ENCODE data around the gene NFATC2IP.
A peak's percentile ranks its signal among the peaks of the same experiment; 100 is the strongest.
"Not testable (repeated sequence)": the region's sequence is repeated elsewhere in the genome, so short reads cannot be mapped to it uniquely, and the experiment has no call there.

The NFATC2IP gene

DNA sequence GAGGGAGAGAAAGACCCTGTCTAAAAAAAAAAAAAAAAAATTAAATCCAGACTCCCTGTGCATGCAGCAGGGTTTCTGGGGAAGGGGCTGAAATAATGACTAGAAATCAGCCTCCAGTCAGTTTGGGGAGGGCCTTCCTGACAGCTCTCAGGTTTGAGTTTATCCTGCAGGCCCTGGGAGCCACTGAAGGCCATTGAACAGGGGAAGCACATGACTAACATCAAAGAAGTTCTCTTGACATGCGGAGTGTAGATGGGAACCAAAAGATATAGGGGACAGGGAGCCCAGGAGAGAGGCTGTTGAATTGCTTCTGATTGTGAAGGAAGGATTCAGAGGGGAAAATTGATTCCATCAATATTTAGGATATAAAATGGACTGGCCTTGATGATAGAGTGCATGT, 22.9 kb upstream of the NFATC2IP start:
- DNase-seq, result no peak

DNA sequence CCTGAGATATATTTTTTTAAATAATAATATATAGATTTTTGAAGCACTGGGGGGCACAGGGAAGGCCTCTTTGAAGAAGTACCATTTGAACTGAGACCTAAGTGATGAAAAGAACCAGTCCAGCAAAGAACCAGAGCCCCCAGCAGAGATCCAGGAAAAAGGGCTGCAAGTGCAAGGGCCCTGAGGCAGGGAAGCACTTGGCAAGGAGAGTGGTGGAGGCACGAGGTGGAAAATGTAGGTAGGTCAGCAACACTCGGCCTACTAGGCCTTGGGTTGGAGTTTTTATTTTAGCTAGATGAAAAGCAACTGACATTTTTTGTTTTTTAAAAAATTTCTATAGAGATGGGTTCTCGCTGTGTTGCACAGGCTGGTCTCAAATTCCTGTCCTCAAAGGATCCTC, 20.5 kb upstream of the NFATC2IP start:
- no peak for DNase-seq

DNA sequence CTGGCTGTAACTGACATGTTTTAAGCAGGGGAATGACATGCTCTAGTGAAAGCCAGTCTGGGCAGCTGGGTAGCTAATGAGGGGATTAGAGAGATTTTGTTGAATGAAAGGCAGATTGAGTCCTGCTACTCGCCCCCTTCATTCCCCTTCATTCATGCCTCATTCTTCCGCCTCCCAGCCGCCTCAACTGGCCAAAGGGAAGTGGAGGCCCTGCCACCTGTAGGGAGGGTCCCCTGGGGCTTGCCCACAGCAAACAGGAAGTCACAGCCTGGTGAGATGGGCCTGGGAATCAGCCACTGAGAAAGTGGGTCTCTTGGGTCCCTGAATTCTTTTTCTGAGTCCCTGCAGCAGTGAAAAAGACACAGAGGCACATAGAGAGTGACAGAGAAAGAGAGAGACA, 20.1 kb upstream of the NFATC2IP start:
- DNase-seq, result no peak

DNA sequence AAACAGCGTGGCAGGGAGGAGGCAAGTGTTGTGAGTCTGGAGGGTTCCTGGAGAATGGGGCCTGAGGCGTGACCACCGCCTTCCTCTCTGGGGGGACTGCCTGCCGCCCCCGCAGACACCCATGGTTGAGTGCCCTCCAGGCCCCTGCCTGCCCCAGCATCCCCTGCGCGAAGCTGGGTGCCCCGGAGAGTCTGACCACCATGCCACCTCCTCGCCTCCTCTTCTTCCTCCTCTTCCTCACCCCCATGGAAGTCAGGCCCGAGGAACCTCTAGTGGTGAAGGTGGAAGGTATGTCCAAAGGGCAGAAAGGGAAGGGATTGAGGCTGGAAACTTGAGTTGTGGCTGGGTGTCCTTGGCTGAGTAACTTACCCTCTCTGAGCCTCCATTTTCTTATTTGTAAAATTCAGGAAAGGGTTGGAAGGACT, 18.9 kb upstream of the NFATC2IP start, which contains the start of gene CD19:
Gene CD19, plus strand, starts transcription at position 171 of the 425 bp plus-strand sequence. Its CDS starts 30 bp downstream, at position 201.
- no peak for DNase-seq

DNA sequence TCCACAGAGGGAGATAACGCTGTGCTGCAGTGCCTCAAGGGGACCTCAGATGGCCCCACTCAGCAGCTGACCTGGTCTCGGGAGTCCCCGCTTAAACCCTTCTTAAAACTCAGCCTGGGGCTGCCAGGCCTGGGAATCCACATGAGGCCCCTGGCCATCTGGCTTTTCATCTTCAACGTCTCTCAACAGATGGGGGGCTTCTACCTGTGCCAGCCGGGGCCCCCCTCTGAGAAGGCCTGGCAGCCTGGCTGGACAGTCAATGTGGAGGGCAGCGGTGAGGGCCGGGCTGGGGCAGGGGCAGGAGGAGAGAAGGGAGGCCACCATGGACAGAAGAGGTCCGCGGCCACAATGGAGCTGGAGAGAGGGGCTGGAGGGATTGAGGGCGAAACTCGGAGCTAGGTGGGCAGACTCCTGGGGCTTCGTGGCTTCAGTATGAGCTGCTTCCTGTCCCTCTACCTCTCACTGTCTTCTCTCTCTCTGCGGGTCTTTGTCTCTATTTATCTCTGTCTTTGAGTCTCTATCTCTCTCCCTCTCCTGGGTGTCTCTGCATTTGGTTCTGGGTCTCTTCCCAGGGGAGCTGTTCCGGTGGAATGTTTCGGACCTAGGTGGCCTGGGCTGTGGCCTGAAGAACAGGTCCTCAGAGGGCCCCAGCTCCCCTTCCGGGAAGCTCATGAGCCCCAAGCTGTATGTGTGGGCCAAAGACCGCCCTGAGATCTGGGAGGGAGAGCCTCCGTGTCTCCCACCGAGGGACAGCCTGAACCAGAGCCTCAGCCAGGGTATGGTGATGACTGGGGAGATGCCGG, 18.2 kb upstream of the NFATC2IP start:
- DNase-seq, result no peak

DNA sequence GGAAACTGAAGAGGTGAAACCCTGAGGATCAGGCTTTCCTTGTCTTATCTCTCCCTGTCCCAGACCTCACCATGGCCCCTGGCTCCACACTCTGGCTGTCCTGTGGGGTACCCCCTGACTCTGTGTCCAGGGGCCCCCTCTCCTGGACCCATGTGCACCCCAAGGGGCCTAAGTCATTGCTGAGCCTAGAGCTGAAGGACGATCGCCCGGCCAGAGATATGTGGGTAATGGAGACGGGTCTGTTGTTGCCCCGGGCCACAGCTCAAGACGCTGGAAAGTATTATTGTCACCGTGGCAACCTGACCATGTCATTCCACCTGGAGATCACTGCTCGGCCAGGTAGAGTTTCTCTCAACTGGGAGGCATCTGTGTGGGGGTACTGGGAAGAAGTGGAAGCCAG, 17.6 kb upstream of the NFATC2IP start:
- no peak for DNase-seq

DNA sequence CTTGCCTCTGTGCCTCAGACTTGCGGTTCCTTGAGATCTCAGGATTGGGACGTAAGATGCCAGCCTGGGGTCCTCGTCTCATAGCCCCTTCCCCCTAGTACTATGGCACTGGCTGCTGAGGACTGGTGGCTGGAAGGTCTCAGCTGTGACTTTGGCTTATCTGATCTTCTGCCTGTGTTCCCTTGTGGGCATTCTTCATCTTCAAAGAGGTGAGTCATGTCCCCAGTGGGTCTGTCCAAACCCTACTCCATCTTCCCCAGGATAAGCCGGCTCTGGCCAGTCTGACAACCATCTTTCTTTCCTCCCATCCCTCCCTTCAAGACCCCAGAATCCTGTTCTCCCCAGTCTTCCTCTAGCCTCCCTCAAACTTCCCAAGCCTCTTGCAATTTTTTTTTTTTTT, 15.4 kb upstream of the NFATC2IP start:
- DNase-seq, result no peak

DNA sequence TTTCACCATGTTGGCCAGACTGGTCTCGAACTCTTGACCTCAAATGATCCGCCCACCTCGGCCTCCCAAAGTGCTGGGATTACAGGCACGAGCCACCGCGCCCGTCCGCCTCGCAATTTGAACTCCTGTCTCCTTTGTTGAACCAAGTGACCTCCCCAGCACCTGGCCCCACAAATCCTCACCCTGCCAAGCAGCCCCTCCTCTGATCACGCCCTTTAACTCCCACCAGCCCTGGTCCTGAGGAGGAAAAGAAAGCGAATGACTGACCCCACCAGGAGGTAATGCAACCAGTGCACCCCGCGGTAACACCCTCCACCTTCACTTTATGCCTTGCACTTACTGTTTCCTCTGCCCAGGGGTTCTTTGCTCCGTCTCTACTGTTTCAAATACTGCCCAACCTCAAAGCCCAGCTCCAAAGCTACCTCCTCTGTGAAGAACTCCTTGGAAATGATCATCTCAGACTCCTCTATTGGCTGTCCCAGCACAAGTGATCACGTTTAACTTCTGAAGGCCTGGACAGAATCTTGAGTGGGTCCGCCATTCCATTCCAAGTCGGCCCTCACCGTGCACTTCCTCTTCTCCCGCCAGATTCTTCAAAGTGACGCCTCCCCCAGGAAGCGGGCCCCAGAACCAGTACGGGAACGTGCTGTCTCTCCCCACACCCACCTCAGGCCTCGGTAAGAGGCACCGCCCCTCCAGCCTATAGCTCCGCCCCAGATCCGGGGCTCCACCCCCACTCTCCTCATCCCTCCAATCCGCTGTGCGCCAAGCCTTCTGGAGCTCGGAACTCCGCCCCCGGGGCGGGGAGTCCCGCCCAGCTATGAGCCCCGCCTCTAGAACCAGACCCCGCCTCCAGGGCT, 14.6 kb upstream of the NFATC2IP start:
- peak in 1 of 2 experiments; percentile 22 for DNase-seq

DNA sequence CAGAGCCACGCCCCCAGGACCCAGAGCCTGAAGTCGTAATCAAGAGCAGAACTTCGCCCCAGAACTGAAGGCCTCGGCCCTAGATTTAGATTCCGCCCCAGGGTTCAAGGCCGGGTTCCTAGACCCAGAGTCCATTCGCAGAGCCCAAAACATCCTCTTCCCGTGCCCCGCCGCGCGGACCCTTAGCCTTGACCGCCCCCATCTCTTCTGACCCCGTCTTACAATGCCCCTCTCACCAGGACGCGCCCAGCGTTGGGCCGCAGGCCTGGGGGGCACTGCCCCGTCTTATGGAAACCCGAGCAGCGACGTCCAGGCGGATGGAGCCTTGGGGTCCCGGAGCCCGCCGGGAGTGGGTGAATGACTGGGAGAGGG, 14.0 kb upstream of the NFATC2IP start:
- DNase-seq, result no peak

DNA sequence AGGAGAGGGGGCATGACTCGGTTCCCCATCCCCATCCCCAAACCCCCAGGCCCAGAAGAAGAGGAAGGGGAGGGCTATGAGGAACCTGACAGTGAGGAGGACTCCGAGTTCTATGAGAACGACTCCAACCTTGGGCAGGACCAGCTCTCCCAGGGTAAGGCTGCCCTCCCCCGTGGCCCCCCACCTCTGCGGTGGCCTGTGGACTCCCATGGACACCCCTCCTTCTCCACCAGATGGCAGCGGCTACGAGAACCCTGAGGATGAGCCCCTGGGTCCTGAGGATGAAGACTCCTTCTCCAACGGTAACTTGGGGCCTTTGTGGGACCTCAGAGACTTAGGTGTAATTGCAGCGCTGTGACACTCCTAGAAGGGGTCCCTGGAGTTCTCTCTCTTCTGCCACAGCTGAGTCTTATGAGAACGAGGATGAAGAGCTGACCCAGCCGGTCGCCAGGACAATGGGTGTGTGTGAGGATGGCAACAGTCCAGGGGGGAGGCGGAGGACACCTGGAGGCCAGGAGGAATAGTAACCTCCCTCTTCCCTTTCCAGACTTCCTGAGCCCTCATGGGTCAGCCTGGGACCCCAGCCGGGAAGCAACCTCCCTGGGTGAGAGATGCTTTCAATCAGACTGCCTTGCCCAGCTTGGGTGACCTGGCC, 13.4 kb upstream of the NFATC2IP start:
- DNase-seq, result no peak

DNA sequence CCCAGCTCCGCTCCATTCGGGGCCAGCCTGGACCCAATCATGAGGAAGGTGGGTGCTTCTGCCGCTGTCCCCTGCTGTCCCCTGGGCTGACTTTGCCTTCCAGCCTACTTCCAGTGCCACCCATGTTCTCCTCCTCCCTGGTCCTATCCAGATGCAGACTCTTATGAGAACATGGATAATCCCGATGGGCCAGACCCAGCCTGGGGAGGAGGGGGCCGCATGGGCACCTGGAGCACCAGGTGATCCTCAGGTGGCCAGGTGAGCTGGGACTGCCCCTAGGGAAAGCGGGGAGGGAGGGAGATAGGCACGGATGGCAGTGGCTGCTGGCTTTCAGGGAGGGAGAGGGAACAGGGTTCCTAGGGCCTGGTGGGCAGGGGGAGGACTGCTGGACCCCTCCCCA, 12.0 kb upstream of the NFATC2IP start:
- DNase-seq, result no peak

DNA sequence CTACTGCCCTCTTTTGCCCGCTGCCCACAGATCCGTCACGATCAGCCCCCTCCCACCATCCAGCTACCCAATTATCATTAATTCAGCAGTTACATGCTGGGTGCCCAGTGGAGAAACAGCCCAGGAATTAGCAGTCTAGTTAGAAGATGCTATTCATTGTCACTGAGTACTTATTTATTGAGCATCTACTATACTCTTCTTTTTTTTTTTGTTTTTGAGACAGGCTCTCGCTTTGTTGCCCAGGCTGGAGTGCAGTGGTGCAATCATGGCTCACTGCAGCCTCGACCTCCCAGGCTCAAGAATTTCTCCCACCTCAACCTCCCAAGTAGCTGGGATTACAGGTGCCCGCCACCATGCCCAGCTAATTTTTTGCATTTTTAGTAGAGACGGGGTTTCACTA, 10.9 kb upstream of the NFATC2IP start:
- not testable (repeated sequence) for DNase-seq

DNA sequence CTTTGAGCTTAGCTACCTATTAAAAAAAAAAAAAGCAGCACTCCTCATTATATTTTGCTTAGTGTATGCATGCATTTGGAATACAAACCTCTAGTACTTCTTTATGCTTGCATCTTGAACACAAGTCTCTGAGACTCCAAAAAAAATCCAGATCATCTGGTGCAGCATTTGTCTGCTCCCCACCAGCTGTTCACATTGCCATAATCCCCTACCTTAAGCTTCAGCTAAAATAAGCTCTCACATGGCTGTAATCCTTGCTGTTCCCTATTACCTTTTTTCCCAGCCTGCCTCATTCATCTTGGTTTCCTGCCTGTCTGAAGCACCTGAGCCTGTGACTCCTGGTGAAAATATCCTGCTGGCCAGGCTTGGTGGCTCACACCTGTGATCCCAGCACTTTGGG, 7.5 kb upstream of the NFATC2IP start:
- DNase-seq, result no peak

DNA sequence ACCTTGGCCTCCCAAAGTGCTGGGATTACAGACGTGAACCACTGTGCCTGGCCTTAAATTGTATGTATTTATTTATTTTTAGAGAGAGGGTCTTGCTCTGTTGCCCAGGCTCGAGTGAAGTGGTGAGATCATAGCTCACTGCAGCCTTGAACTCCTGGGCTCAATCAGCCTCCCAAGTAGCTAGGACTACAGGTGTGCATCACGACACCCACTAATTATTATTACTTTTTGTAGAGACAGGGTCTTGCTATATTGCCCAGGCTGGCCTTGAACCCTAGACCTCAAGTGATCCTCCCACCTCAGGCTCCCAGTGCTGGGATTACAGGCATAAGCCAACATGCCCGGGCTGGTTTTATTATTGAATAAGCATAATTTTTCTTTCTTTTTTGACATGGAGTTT, 4.1 kb upstream of the NFATC2IP start:
- no peak for DNase-seq

DNA sequence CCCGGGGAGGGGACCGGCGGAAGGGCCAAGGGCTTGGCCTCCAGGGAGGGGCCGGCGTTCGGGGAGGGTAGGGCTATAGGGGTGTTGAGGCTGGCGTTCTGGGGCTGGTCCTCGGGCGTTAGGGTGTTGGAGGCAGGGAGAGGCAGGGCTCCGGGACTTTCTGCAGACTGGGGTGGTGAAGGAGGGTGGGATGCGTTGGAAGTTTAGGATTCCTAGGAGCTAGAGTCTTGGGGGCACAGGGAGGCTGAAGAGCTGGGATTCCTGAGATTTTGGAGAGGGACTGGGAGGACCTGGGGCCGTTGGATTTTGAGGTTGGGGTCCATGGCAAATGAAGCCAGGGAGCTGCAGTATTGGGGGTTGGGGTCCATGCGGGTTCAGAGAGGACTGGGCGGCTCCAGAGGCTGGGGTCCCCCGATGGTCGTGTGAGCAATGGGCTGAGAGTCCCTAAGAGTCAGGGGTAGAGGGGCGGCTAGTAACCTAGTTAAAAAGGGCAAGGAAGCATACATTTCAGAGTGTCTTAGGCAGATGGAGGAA, 740 bp downstream of the NFATC2IP start:
- no peak for DNase-seq

DNA sequence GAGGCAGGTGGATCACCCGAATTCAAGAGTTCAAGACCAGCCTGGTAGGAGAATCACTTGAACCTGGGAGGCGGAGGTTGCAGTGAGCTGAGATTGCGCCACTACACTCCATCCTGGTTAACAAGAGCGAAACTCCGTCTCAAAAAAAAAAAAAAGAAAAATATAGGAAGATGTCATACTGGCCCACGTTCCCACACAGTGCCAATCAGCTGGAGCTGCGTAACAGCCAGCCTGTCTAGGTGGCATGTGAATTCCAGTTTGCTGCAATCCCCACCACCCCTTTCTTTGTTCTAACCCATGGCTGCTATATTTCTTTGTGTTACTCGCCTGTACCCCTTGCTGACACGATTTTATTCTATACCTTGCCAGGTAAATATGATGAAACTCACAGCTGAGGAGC, 7.5 kb downstream of the NFATC2IP start:
- DNase-seq, result no peak

DNA sequence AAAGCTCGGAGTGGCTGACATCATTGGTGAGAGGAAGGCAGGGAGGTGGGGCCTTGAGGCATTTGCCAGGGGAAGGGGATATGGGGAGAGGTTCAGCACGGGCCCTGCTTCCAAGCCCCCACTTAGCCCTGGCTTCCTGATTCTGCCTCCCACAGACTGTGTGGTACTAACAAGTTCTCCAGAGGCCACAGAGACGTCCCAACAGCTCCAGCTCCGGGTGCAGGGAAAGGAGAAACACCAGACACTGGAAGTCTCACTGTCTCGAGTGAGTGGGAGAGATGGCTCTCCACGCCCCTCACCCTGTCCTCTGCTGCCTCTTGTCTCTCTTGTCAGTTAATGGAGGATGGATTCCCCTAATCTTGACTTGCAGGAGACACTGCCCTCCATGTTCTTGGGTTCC, 8.1 kb downstream of the NFATC2IP start:
- no peak for DNase-seq

DNA sequence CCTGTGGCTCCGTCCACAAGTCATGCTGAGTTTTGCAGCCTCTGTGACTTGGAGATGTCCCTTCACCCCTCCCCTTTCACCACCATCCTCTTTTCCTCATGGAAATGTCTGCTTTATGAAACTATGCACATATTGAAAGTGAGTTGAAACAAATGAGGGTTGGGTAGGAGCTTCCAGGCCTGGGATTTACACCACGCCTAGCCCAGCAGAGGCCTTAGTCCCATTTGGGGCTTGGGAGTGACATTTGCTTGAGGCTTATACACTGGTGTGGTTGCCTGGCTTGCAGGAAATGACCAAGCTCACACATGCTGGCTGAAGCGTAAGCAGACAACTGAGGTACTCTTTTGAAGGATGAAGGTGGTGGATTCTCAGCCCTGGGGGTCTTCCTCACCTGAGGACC, 13.3 kb downstream of the NFATC2IP start:
- no peak for DNase-seq

DNA sequence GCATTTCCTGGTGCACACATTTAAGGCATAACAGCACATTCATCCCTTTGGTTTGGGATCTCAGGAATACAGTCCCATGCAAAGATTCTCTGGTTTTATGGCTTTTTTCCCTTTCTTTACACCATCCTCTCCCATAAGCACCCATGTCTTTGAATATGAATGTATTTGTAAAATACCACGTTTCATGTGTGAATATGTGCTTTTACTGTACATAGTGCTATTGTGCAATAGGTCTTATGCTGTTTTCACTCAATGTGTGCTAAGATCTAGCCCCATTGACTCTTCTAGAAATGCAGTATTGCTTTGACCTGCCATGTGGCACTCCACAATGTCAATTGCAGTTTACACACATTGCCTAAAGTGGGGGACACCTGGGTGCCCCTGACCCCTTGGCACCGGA, 13.8 kb downstream of the NFATC2IP start:
- no peak for DNase-seq

DNA sequence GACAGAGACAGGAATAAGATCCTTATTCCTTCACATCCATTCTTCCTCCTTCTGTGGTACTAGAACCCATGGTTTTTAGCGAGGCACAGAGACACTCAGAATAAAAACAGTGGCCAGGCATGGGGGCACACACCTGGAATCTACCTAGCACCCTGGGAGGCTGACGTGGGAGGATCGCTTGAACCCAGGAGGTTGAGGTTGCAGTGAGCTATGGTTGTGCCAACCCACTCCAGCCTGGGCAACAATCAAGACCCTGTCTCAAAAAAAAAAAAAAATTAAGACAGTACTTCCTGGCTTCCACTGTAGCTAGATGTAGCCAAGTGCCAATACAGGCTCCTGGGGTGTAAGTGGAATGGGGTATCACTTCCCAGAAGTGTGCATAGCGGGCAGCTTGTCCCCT, 16.4 kb downstream of the NFATC2IP start:
- DNase-seq, result no peak

DNA sequence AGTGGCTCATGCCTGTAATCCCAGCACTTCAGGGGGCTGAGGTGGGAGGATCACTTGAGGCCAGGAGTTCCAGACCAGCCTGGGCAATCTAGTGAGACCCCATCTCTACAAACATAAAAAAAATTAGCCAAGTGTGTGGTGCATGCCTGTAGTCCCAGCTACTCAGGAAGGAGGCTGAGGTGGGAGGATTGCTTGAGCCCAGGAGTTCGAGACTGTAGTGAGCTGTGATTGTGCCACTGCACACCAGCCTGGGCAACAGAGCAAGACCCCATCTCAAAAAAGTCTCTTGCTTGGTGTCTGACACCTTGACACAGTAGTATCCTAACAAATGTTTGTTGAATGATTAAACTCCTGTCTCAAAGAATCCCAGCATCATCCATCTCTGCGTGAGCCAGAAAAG, 19.0 kb downstream of the NFATC2IP start:
- DNase-seq, result not testable (repeated sequence)

DNA sequence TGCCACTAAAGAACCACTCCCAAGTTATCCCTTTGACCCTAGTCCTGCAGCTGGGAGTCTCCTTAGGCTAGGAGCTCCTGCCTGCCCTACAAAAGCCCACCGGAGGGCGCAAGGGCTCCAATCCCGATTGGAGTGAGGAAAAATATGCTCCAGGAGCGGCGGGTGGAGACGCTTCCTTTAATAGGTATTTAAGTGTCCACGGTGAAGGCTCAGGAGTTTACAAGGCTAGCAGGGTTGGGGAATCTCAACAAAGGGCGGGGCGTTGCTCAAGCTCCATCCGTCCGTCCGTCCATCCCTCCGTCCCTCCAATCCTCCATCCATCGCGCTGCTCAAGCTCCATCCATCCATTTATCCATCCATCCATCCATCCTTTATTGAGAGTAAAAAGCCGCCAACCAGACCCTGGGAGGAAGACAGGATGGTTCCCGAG, 23.3 kb downstream of the NFATC2IP start:
- peak; percentile 59 to 81 for DNase-seq

DNA sequence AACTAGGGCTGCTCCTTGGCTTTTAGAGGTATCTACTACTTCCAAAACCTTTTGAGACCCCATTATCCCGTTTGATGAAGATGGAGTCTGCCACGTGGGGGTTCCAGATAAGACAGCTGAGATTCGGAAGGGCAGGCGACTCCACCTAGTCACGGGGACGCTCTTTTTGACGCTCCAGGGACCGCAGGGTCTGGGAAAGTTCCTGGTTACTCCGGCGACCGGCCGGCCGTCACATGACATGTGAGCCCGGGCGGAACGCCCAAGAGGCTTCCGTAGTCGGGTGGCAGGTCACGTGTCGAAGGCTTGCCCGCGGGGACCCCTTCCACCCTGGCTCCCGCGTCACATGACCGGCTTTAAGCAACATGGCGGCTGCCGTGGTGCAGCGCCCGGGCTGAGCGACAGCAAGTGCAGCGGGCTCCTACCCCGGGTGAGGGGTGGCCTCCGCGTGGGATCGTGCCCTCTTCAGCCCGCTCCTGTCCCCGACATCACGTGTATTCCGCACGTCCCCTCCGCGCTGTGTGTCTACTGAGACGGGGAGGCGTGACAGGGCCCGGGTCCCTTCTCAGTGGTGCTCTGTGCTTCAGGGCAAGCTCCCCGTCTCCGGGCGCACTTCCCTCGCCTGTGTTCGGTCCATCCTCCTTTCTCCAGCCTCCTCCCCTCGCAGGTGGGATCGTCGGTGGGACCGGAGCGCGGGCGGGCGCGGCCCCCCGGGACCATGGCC, 23.9 kb downstream of the NFATC2IP start, which contains the start of gene SPNS1:
Gene SPNS1, plus strand, starts transcription at position 342 of the 721 bp plus-strand sequence. Its CDS starts 374 bp downstream, at position 716.
- peak; percentile 93 to 96 for DNase-seq
